Stimulated activated CD8-positive, alpha-beta memory T cell treated with anti-CD3 and anti-CD28 coated beads, Interleukin-7, amount 100 ng/mL, for 48 hours (primary cell): ENCODE results near the gene FAM107B.

Source experiments
- DNase-seq, 2 donors: peaks; one replicate each; pipeline ENCODE4 v3.0.0-alpha.2; 2020; ENCODE audit warnings: low read depth in 1 of 2; ENCODE audit errors: extremely low read depth in 1 of 2

Gene FAM107B

GRCh38 chr10:14476641-14477407, 297.9 kb downstream of the FAM107B start:
- DNase-seq, result no peak

DNA sequence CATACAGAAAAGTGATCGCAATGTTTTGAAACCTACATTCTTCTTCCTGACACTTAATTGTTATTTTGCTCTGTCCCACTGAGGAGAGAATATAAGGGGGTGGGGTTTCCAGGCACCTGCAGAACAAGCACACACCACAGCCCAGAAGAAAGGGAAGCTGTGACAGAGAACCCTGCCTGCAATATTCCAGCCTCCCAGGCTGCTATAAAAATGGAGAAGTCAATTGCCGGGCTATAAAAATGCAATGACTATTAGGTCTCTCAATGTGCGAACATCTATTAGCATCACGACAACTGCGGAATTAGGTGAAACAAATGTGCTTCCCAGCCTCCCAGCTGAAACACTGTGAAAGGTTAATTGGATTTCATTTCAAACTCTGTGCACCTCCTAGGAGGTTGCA, 298.7 kb downstream of the FAM107B start:
- DNase-seq, result no peak

GRCh38 chr10:14474656-14475055, 300.0 kb downstream of the FAM107B start:
- DNase-seq, result no peak

DNA sequence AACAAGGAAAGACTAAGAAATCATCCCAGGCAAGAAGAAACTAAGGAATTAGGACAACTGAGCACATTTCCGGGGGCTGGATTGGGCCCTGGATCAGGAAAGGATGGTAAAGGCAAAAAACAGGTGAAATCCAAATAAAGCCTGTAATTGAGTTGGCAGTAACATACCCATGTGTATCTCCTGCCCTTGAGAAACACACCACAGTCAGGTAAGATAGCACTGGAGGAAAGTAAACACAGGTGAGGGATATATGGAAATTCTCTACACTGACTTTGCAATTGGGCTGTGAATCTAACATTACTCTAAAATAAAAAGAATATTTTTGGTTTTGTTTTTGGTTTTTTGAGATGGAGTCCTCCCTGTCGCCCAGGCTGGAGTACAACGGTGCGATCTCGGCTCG, 303.8 kb downstream of the FAM107B start:
- no peak for DNase-seq

- no peak for DNase-seq
Observed at GRCh38 chr10:14468726-14469125, 306.0 kb downstream of the FAM107B start.
